ENCODE measurements around the gene TSPAN15.

Gene TSPAN15

DNA sequence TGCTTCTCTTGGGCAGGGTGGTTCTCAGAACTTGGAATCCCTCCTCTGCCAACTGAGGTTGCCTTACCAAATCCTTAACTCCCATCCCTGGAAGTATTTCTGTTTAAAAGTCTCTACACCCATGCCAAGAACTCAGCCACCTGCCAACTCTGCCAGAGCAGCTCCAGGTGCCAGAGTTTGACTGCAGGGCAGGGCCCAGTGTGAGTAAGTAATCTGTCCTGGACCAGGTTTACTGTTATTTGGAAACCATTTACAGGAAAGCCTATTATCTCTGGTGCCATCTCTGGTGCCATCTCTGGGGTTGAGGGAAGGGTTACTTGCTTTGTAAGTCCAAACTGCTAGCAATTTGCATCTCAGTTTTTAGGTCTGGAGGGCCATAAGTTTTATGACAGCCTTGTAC lies 2.5 kb downstream of the TSPAN15 start:
- Histone ChIP-seq H3K4me3 (ENCODE audit: low read length) (no peak overlapping the region), H3K4me2 (ENCODE audit: low read length) (no peak overlapping the region), H4K20me1 (ENCODE audit: control insufficient read depth, insufficient read depth, low read depth, low read length) (no peaks in the 10 kb centered on the region), H3F3A (ENCODE audit: control insufficient read depth, insufficient read depth) (no peaks in the 10 kb centered on the region), H3K9me3 (ENCODE audit: control insufficient read depth, insufficient read depth, low read length) (no peaks in the 10 kb centered on the region), H3K27me3 (ENCODE audit: control insufficient read depth, low read length) (peaks cover 5% of the 10 kb centered on the region; the same call in 1 of the 2 replicates), H3K9me2 (replicated peaks; ENCODE audit: control insufficient read depth, low read length) (no peaks in the 10 kb centered on the region), H3K4me1 (ENCODE audit: control insufficient read depth, low read length) (peaks cover 10% of the 10 kb centered on the region), H3K79me2 (ENCODE audit: control insufficient read depth, low read length) (no peaks in the 10 kb centered on the region), H3K36me3 (ENCODE audit: control insufficient read depth, low read length) (no peaks in the 10 kb centered on the region), H3K27ac (ENCODE audit: low read depth, low read length) (no peak overlapping the region)
- TF ChIP-seq EZH2phosphoT487 (IDR thresholded peaks at IDR 0.05; ENCODE audit: borderline replicate concordance, low read length): no peak
- TF ChIP-seq, protein P1, sequence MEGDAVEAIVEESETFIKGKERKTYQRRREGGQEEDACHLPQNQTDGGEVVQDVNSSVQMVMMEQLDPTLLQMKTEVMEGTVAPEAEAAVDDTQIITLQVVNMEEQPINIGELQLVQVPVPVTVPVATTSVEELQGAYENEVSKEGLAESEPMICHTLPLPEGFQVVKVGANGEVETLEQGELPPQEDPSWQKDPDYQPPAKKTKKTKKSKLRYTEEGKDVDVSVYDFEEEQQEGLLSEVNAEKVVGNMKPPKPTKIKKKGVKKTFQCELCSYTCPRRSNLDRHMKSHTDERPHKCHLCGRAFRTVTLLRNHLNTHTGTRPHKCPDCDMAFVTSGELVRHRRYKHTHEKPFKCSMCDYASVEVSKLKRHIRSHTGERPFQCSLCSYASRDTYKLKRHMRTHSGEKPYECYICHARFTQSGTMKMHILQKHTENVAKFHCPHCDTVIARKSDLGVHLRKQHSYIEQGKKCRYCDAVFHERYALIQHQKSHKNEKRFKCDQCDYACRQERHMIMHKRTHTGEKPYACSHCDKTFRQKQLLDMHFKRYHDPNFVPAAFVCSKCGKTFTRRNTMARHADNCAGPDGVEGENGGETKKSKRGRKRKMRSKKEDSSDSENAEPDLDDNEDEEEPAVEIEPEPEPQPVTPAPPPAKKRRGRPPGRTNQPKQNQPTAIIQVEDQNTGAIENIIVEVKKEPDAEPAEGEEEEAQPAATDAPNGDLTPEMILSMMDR (IDR thresholded peaks at IDR 0.05; ENCODE audit: low read depth, low read length, poor library complexity, severe bottlenecking): no peak

DNA sequence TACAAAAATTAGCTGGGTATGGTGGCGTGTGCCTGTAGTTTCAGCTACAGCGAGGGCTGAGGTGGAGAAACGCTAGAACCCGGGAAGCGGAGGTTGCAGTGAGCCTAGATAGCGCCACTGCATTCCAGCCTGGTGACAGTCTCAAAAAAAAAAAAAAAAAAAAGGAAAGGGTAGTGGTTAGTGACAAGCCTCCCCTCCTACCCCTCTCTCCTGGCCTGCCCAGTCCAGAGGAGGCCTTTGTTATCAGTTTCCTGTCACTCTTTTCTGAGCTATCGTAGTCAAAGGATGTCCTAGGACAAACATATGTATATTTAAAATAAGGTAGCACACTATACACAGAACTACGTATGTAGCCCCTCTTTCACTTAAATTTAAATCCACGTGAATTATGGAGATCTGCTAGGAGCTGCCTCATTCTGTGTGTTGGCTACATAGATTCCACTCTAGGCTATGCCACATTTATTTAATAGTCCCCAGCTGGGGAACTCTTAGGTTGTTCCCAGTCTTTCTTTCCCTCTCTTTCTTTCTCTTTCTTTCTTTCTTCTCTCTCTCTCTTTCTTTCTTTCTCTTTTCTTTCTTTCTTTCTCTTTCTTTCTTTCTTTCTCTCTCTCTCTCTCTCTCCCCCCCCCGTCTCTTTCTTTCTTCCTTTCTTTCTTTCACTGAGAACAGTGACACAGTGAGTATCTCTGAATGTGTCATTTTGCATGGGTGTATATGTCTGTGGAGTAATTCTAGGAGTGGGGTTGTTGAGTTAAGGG lies 3.9 kb downstream of the TSPAN15 start:
- peaks cover 10% of the 10 kb centered on the region for H3K4me1 ChIP-seq (ENCODE audit: control insufficient read depth, low read length)
- H3K4me3 ChIP-seq (ENCODE audit: low read length): no peak overlapping the region
- H3K9me3 ChIP-seq (ENCODE audit: control insufficient read depth, insufficient read depth, low read length): no peaks in the 10 kb centered on the region
- H4K20me1 ChIP-seq (ENCODE audit: control insufficient read depth, insufficient read depth, low read depth, low read length): no peaks in the 10 kb centered on the region
- no peak for TF ChIP-seq EZH2phosphoT487 (IDR thresholded peaks at IDR 0.05; ENCODE audit: borderline replicate concordance, low read length)
- TF ChIP-seq, protein P1 (IDR thresholded peaks at IDR 0.05; ENCODE audit: low read depth, low read length, poor library complexity, severe bottlenecking): no peak
- H3K27ac ChIP-seq (ENCODE audit: low read depth, low read length): no peak overlapping the region
- H3K36me3 ChIP-seq (ENCODE audit: control insufficient read depth, low read length): no peaks in the 10 kb centered on the region
- no peaks in the 10 kb centered on the region for H3F3A ChIP-seq (ENCODE audit: control insufficient read depth, insufficient read depth)
- H3K9me2 ChIP-seq (replicated peaks; ENCODE audit: control insufficient read depth, low read length): no peaks in the 10 kb centered on the region
- no peaks in the 10 kb centered on the region for H3K79me2 ChIP-seq (ENCODE audit: control insufficient read depth, low read length)
- H3K27me3 ChIP-seq (ENCODE audit: control insufficient read depth, low read length): peaks cover 5% of the 10 kb centered on the region; the same call in 1 of the 2 replicates
- H3K4me2 ChIP-seq (ENCODE audit: low read length): no peak overlapping the region

DNA sequence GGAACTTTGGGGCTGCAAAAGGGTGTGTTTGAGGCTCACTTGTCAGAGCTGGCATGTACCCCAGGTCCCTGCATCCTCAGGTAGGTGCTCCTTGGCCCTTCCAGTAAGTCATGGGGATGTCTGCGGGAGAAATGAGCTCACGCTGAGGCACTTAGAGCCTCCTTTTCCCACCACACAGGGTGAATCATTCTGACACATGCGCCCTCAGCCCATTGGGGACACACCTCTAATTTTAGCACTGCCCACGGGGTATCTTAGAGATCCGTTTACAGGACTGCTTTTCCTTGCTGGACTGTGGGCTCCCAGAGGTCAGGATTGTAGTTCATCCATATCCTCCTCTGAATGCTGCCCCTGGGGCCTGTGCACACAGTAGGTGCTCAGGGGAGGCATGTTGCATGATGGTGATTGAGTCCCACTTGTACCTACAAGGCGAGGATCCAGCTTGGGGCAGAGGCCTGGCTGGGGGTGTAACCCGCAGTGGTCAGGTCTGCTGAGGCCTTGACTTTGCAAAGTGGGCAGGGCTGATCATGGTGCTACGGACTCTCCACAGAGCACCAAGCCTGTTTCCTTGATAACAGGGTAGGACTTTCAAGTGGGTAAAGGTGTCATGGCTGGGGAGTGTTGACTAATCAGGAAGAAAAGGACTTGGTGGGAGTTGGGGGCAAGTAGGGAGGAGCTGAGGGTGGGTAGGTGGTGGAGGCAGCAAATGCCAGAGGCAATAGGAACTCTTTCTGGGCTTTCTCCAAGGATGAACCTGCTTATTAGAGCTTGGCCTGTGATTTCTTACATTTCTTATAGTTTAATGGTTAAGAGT lies 5.8 kb downstream of the TSPAN15 start:
- Histone ChIP-seq H3K9me3 (ENCODE audit: control insufficient read depth, insufficient read depth, low read length) (no peaks in the 10 kb centered on the region), H3K27me3 (ENCODE audit: control insufficient read depth, low read length) (no peaks in the 10 kb centered on the region), H3K36me3 (ENCODE audit: control insufficient read depth, low read length) (no peaks in the 10 kb centered on the region), H3F3A (ENCODE audit: control insufficient read depth, insufficient read depth) (no peaks in the 10 kb centered on the region), H3K4me1 (ENCODE audit: control insufficient read depth, low read length) (peaks cover 10% of the 10 kb centered on the region), H4K20me1 (ENCODE audit: control insufficient read depth, insufficient read depth, low read depth, low read length) (no peaks in the 10 kb centered on the region), H3K9me2 (replicated peaks; ENCODE audit: control insufficient read depth, low read length) (no peaks in the 10 kb centered on the region), H3K79me2 (ENCODE audit: control insufficient read depth, low read length) (no peaks in the 10 kb centered on the region), H3K27ac (ENCODE audit: low read depth, low read length) (no peak overlapping the region), H3K4me3 (ENCODE audit: low read length) (no peak overlapping the region), H3K4me2 (ENCODE audit: low read length) (no peak overlapping the region)
- TF ChIP-seq, protein P1 (IDR thresholded peaks at IDR 0.05; ENCODE audit: low read depth, low read length, poor library complexity, severe bottlenecking): no peak
- no peak for TF ChIP-seq EZH2phosphoT487 (IDR thresholded peaks at IDR 0.05; ENCODE audit: borderline replicate concordance, low read length)

Data from DOHH2 (cell line).